Mesothelial cell of epicardium (in vitro differentiated cells): ENCODE measurements around the gene GMPR2. TPM values are rescaled to one million over a fixed set of nuclear protein-coding genes. Genes with fewer than 3 reads are reported as not detected.

Experiments
- DNase-seq, 2 experiments: peaks; one replicate each; pipeline ENCODE4 v3.0.0; 2021; ENCODE audit warnings: low spot score in 2 of 2; ENCODE audit not compliant: unreplicated experiment in 2 of 2
- H3K27ac Mint-ChIP-seq: 2 replicates; pipeline ENCODE4 v1.8.0; 2021; ENCODE audit warnings: mixed read lengths
- H3K27me3 Mint-ChIP-seq: 2 replicates; pipeline ENCODE4 v1.8.0; 2021; ENCODE audit warnings: low read depth, mixed read lengths
- H3K36me3 Mint-ChIP-seq: 2 replicates; pipeline ENCODE4 v1.8.0; 2021; ENCODE audit warnings: mixed read lengths
- H3K4me1 Mint-ChIP-seq: 2 replicates; pipeline ENCODE4 v1.8.0; 2021; ENCODE audit warnings: mixed read lengths
- H3K4me3 Mint-ChIP-seq: 2 replicates; pipeline ENCODE4 v1.8.0; 2021; ENCODE audit warnings: mild to moderate bottlenecking, moderate library complexity, mixed read lengths
- H3K9me3 Mint-ChIP-seq: 2 replicates; pipeline ENCODE4 v1.8.0; 2021; ENCODE audit warnings: mixed read lengths
- CTCF ChIP-seq: fragments of 200-600 bp; sonication (generic); IDR thresholded peaks from one replicate; pipeline ENCODE4 v1.5.0; 2021; ENCODE audit warnings: antibody characterized with exemption; ENCODE audit not compliant: unreplicated experiment
- total RNA-seq: library from RNA; stranded (reverse); gene quantifications from 3 replicates; pipeline ENCODE4 v1.2.1, GENCODE V29; 2021

Gene GMPR2
- total RNA-seq, 1 donor from 2014 or later: 72.5 TPM

GRCh38 chr14:24273422-24273998, 40.8 kb downstream of the GMPR2 start:
- H3K4me3 Mint-ChIP-seq: no peak overlapping the region
- no peaks in the 10 kb centered on the region for H3K9me3 Mint-ChIP-seq
- no peaks in the 10 kb centered on the region for H3K36me3 Mint-ChIP-seq
- no peak for DNase-seq
- no peaks in the 10 kb centered on the region for H3K27me3 Mint-ChIP-seq
- H3K27ac Mint-ChIP-seq: peak overlapping the region; percentile 32
- H3K4me1 Mint-ChIP-seq: peaks cover 24% of the 10 kb centered on the region
- TF ChIP-seq CTCF: no peak

GRCh38 chr14:24274101-24274543, 41.4 kb downstream of the GMPR2 start:
- no peak for DNase-seq
- no peaks in the 10 kb centered on the region for H3K9me3 Mint-ChIP-seq

GRCh38 chr14:24277071-24277470, 44.3 kb downstream of the GMPR2 start:
- Mint-ChIP-seq H3K27ac (no peak overlapping the region), H3K4me3 (no peak overlapping the region), H3K4me1 (peaks cover 15% of the 10 kb centered on the region), H3K27me3 (no peaks in the 10 kb centered on the region), H3K9me3 (no peaks in the 10 kb centered on the region), H3K36me3 (no peaks in the 10 kb centered on the region)
- TF ChIP-seq CTCF: no peak
- DNase-seq: no peak

More at GRCh38 chr14:24274101-24274543, 41.4 kb downstream of the GMPR2 start:
- H3K27ac Mint-ChIP-seq: peak overlapping the region; percentile 64
- no peak for TF ChIP-seq CTCF
- H3K4me1 Mint-ChIP-seq: peaks cover 24% of the 10 kb centered on the region
- H3K4me3 Mint-ChIP-seq: no peak overlapping the region
- H3K36me3 Mint-ChIP-seq: no peaks in the 10 kb centered on the region
- H3K27me3 Mint-ChIP-seq: no peaks in the 10 kb centered on the region

- Mint-ChIP-seq H3K27ac (no peak overlapping the region), H3K4me1 (peaks cover 9% of the 10 kb centered on the region)
- TF ChIP-seq CTCF: no peak
Observed at GRCh38 chr14:24277606-24278321, 45.0 kb downstream of the GMPR2 start.

GRCh38 chr14:24278424-24278823, 45.7 kb downstream of the GMPR2 start:
- Mint-ChIP-seq H3K27me3 (no peaks in the 10 kb centered on the region), H3K9me3 (no peaks in the 10 kb centered on the region), H3K36me3 (no peaks in the 10 kb centered on the region), H3K4me3 (no peak overlapping the region), H3K4me1 (peaks cover 13% of the 10 kb centered on the region), H3K27ac (no peak overlapping the region)
- DNase-seq: no peak
- no peak for TF ChIP-seq CTCF

More at GRCh38 chr14:24277606-24278321, 45.0 kb downstream of the GMPR2 start:
- H3K4me3 Mint-ChIP-seq: no peak overlapping the region
- H3K9me3 Mint-ChIP-seq: no peaks in the 10 kb centered on the region
- H3K27me3 Mint-ChIP-seq: no peaks in the 10 kb centered on the region
- no peaks in the 10 kb centered on the region for H3K36me3 Mint-ChIP-seq
- no peak for DNase-seq
